Brain pericyte (primary cell): ENCODE results near the gene NF2.
A peak's percentile ranks its signal among the peaks of the same experiment; 100 is the strongest.
"Not testable (repeated sequence)": the region's sequence is repeated elsewhere in the genome, so short reads cannot be mapped to it uniquely, and the experiment has no call there.

Experiments used
- DNase-seq: peaks from one replicate; pipeline ENCODE4 v3.0.0-alpha.2; 2012; ENCODE audit warnings: low read depth, low spot score

The NF2 gene

DNA sequence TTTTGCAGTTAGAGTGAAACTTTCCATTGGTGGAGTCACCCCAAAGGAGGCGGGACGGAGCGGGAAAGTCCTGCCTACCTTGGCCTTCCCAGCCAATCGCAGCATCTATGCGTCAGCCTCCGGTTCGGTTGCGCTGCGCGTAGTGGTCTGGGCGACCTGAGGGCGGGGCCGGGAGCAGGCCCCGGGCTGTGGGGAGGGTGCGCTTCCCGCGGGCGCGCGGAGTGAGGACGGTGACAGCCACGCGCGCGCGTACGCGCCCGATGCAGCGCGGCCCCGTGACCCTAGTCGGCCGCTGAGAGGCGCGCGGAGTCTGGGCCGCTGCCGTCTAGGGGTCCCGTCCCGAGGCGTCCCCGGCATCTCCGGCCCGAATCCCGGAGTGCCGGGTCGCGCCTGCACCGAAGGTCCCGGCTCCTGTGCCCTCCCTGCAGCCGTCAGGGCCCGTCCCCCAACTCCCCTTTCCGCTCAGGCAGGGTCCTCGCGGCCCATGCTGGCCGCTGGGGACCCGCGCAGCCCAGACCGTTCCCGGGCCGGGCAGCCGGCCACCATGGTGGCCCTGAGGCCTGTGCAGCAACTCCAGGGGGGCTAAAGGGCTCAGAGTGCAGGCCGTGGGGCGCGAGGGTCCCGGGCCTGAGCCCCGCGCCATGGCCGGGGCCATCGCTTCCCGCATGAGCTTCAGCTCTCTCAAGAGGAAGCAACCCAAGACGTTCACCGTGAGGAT lies at the start of gene NF2:
TSS of gene NF2 (plus strand) at position 276 of the 718 bp plus-strand sequence. CDS start at position 642, 366 bp downstream.
- peak; percentile 98 for DNase-seq

DNA sequence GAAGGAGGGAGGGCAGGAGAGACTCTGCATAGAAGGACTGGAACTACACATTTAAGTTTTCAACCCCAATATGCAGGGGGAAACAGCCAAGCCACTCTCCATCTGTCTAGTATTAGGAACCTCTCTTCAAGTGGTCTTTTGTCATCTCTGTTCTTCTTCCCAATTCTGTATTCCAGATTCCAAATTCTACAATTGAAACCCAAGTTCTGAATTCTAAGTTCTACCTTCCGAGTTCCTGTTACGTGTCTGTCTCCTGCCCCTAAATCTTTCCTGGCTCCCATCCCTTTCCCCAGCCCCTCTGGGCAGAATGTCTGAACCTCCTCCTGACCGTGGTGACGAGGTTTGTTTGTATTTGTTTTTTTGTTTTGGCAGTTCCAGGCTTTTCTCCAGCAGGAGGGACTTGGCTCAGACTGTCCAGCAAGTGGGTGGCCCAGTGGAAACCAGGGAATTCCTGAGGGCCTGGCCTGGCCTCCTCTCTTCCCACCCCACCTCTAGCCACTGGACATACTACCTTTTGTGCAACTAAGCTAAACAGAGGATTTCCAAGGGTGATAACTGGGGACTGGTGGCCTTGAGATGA lies 48.3 kb upstream of the NF2 start:
- DNase-seq: no peak

DNA sequence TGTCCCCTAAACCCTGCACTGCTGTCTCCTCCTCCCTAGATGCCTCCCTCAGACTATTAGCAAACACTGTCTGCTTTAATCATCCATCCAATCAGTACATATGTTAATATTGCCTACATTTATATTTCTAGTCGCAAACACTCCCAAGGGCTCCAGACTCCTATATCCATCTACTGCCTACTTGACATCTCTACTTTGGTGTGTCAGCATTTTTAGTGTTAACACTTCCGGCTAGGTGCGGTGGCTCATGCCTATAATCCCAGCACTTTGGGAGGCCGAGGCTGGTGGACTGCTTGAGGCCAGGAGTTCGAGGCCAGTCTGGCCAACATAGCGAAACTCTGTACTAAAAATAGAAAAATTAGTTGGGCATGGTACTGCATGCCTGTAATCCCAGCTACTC lies 44.4 kb upstream of the NF2 start:
- no peak for DNase-seq

DNA sequence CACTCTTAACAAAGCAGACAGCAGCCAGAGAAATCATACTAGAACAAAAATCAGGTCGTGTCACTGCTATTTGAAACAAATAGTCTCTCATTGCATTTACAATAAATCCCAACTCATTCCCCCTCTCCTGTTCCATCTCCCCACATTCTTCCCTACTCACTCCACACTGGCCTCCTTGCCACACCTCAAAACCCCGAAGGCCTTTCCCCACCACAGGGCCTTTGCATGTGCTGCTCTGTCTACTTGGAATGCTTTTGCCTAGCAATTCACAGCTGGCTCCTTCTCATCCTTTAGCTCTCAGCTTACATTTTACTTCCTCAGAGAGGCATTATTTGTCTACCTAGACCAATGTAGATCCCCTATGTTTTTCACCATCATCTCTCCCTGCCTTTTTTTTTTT lies 43.6 kb upstream of the NF2 start:
- DNase-seq: no peak

DNA sequence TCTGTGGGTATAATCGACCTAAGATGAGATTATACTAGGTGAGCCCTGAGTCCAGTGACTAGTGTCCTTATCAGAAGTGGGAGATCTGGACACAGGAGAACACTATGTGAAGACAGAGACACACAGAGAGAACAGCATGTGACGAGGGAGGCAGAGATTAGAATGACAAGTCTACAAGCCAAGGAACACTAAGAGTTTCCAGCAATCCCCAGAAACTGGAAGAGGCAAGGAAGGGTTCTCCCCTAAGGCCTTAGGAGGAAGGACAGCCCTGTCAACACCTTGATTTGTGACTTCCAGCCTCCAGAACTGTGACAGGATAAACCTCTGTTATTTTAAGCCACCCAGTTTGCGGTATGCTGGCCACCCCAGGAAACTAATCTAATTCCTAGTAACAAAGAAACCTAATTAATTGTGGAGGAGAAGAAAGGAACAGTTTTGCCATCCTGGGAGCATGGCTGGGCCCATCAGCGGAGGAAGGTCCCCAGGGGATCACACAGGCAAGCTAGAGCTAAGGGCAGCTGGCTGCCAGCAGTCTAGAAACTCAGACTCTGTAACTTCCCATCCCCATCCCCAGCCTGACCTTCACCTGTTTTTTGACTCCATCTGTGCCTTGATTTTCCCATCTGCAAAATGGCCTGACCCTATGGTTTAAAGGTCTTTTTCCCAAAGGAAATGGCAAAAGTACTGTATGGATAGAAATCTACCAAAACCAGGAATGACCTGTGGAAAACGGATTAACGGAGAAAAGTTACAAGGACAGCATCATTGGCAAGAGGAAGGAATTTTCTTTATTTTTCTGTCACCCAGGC lies 39.6 kb upstream of the NF2 start:
- no peak for DNase-seq

DNA sequence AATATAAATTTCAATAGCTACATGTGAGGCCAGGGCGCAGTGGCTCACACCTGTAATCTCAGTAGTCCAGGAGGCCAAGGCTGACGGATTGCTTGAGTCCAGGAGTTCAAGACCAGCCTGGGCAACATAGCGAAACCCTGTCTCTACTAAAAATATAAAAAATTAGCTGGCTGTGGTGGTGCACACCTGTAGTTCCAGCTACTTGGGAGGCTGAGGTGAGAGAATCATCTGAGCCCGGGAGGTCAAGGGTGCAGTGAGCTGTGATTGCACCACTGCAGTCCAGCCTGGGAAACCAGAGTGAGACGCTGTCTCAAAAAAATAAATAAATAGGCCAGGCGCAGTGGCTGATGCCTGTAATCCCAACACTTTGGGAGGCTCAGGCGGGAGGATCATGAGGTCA lies 36.9 kb upstream of the NF2 start:
- DNase-seq: not testable (repeated sequence)

DNA sequence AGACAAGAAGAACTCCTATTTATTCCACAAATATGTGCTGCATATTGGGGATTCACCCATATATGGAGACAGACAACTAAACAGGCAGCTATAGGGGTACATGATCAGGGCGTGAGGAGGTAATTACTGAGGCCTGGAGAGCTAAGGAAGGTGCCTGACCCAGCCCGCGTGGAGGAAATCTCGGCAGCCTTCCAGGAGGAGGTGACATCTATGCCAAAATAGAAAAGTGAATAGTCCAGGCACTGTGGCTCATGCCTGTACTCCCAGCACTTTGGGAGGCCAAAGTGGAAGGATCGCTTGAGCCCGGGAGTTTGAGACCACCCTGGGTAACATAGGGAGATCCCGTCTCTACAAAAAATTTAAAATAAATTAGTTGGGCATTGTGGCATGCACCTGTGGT lies 36.1 kb upstream of the NF2 start:
- DNase-seq: no peak

DNA sequence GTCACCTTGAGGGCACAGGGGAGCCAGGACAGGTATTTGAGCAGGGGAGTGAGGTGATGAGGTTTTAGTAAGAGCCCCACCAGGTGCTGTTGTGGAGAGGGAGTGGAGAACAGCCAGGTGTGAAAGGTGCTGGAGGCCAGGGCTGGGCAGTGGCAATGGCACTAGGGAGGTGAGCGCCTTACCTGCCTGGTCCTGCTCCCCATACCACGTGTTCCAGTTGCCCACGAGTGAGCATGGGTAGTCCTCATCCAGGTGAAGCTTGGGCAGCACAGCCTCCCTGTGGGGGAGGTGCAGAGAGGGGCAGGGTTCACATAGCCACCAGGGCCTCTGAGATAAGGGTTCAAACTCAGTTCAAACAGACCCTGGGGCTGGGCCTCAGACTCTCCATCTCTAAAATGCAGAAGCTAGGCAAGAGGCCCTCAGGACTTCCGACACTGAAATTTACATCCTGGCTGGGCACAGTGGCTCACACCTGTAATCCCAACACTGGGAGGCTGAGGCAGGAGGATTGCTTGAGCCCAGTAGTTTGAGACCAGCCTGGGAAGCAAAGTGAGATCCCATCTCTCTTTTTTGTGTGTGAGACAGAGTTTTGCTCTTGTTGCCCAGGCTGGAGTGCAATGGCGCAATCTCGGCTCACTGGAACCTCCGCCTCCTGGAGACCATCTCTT lies 34.3 kb upstream of the NF2 start:
- no peak for DNase-seq

DNA sequence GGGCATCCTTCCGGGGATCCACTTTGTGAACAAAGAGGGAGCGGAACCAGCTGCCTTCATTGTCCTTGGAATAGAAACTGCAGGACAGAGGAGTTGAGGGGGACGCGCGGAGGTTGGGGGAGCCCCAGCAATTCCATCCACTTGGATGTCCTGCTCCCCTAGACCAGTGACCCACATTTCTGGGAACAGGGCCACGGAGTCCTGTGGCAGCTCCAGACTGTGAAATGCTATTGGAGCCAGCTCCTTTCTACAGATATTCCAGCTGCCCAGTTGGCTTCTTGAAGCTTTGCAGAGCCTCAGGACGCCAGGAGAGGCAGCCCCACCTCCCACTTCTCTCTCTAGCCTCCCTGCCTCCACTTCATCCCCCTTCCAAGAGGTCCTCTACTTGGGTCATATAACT lies 33.0 kb upstream of the NF2 start:
- DNase-seq: no peak

DNA sequence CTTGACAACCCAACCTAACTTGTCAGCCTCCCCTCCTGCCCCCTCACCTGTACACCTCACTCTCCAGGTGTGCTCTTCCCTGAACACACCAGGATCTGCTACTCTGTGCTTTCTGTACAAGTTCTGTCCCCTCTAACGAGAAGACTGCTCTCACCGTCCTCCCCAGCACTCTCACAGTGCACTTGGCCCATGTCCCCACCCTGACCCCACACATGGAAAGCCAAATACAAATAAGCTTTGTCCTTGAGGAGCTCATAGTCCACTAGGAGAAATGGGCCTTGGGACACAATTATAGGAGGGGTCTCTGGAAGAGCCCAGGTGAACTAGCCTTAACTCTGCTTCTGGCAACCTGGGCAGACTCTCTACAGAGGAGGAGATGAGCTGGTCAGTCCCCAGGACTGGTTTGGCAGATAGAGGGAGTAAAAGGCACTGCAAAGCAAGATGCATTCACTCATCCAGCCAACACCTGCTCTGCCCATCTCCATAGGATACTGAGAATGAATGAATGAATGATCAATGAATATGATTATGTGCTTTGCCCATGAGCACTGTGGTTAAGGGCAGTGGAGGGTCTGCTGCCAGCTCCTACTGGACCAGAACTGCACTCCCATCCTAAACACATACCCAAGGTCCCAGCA lies 32.4 kb upstream of the NF2 start:
- no peak for DNase-seq

DNA sequence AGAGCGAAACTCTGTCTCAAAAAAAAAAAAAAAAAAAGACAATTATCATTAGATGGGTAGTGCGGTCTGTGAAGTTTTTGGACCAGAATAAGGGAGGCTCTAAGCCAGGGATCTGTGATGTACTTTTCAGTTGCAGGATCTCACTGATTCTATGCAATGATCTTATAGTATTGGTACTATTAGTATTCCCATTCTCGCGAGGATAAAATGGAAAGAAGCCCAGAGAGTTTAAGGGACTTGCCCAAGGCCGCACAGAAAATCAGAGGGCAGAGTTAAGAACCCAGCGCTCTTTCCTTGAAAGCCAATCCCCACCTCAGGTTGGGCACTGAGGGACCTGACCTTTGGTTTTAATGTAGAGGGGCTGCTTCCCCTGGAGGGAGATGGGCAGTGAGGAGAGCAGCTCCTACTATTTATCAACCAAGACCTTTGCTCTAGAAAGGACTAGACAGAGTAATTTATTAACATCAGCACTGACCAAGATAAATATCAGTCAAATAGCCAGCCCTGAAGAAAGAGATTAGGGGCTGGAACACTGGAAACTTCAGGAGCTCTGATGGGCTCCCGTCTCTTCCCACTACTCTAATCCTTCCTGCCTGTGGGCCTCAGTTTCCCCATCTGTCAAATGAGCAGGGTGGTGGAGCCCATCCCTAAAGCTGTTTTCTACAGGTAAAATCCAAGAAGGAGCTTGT lies 28.5 kb upstream of the NF2 start:
- no peak for DNase-seq

DNA sequence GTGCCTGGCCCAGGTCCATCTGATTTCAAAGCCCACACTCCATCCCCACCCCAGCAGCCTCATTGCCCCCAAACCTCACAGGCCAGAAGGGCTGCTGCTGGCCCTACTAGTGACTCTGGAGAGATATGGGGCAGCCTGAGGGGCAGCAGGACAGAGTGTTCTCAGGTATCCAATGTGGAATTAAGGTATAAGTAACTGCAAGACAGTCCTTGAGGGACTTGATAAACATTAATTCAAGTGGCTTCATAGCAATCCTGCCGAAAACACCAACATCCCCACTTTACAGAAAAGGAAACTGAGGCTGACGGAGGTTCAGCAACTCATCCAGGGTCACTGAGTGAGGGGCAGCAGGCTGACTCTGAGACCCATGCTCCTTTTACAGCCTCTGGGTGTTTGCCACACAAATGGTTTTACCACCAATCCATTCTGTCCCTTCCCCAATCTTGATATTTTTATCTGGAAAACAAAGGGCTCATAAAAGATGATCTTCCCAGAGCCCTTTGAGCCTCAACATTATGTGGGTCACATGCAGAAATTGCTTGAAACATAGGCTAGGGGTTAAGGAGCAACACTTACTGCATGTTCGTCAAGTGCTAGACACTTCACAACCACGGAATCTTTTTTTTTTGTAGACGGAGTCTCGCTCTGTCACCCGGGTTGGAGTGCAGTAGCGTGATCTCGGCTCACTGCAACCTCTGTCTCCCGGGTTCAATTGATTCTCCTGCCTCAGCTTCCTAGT lies 24.8 kb upstream of the NF2 start:
- DNase-seq: no peak

DNA sequence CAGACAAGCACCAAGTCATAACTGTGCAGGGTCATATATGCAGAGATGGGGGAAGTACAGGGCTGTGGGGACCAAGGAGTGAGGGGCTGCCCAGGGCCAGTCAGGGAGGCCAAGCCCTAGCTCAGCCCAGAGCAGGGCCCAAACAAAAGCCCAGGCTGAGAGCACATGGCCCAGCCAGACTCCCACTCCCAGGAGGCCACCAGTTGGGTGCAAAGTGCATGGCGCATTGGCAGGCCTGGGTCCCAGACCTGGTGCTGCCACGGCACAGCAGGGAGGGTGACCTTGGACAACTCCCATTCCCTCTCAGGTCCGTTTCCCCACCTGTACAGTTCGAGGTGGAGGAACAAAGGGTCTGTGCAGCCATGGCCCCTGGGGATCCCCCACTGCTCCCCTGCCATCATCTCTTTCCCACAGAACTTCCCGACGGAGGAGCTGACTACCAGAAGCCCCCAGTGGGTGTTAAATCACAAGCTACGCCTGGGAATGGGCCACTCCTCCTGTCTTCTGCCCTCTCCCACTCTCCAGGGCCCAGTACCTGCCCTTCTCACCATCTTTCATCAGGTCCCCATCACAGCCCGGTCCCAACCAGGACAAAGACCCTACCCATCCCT lies 23.1 kb upstream of the NF2 start:
- no peak for DNase-seq

DNA sequence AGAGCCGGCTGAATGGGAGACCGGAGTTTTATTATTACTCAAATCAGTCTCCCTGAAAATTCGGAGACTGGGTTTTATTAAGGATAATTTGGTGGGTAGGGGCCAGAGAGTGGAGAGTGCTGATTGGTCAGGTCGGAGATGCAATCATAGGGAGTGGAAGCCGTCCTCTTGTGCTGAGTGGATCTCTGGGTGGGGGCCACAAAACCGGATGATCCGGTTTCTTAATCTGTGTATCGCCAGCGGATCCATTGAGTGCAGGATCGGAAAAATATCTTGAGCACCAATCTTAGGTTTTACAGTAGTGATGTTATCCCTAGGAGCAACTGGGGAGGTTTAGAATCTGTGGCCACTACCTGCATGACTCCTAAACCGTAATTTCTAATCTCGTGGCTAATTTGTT lies 21.6 kb upstream of the NF2 start:
- DNase-seq: no peak

DNA sequence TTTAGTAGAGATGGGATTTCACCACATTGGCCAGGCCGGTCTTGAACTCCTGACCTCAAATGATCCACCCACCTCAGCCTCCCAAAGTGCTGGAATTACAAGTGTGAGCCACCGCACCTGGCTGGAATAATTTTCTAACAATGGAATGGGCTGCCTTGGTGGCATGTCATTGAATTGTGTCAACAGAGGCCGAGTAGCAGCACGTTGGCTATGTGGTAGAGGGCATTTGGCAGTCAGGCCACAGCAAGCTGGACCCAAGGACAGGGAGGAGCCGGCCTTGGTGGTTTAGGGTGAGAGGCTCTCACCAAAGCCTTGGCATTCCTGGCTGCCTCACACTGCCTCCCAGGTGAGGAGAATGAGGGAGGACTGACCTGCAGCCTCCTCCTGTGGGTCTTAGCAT lies 18.5 kb upstream of the NF2 start:
- no peak for DNase-seq

DNA sequence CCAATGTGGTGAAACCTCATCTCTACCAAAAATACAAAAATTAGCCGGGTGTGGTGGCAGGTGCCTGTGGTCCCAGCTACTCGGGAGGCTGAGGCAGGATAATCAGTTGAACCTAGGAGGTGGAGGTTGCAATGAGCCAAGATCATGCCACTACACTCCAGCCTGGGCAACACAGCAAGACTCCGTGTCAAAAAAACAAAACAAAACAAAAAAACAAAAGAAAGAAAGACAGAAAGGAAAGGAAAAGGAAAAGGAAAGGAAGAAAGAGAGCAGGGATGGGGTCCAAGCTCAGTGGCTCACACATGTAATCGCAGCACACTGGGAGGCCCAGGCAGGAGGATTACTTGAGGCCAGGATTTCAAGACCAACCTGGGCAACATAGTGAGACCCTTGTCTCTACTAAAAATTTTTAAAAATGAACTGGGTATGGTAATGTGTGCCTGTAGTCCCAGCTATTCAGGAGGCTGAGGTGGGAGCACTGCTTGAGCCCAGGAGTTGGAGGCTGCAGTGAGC lies 17.2 kb upstream of the NF2 start:
- not testable (repeated sequence) for DNase-seq

DNA sequence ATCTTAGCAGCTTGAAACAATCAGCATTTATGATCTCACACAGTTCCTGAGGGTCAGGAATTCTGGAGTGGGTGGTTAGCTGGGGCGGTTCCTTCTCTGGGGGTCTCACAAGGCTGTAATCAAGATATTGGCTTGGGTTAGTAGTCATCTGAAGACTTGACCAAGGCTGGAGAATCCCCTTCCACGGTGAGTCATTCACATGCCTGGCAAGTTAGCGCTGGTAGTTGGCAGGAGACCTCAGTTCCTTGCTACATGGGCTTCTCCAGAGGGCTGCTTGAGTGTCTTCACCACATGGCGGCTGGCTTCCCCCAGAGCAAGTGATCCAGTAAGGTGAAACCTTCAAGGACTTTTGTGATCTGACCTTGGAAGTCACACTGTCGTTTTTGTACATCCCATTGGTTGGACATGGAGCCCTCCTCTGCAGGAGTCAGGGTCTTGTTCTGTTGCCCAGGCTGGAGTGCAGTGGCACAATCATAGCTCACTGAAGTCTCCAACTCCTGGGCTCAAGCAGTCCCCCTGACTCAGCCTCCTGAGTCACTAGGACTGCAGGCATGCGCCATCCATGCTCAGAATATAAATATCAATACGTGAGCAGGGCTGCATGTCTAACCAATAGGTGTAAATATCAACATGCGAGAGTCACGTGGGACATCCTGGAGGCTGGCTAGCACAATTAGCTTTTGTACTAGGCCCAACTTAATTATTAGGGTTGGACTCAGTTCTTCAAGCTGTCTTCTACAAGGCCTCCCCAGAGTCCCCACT lies 15.3 kb upstream of the NF2 start:
- no peak for DNase-seq

DNA sequence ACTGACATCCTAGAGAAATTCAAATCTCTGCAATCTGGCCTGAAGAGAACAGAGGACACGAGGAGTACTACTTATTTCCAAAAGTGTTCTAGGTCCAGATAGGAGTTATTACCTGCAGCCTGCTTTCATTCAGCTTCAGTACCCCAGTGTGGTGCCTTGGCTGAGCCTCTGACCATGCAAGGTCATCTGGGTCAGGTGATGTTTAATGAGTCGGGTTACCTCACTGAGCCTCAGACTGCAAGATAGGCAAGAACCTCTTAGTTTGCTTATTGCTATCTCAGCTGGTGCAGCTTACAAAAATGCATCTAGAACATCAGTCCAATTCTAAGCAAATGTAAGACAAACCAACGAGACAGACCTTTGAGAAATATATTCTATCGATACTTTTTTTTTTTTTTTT lies 9.5 kb upstream of the NF2 start:
- no peak for DNase-seq

DNA sequence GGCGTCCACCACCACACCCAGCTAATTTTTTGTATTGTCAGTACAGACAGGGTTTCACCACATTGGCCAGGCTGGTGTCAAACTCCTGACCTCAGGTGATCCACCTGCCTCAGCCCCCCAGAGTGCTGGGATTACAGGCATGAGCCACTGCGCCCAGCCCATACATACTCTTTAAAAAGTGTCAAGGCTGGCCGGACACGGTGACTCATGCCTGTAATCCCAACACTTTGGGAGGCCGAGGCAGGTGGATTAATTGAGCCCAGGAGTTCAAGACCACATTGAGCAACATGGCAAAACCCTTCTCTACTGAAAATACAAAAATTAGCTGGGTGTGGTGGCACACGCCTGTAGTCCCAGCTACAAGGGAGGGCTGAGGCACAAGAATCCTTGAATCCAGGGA lies 9.0 kb upstream of the NF2 start:
- DNase-seq: not testable (repeated sequence)
